T-cell (primary cell): ENCODE measurements around the gene ACSL6. TPM values are rescaled to one million over a fixed set of nuclear protein-coding genes. Genes with fewer than 3 reads are reported as not detected.

ENCODE experiments used
- ATAC-seq, 4 experiments: fragments of 200-7000 bp in 3 of 4; fragments of 150-1000 bp in 1 of 4; cut with Tn5 transposase; replicated peaks in 1 of 4; 1 replicate in 3 of 4; 2 replicates in 1 of 4; pipeline ENCODE4 v1.10.0; 2021; ENCODE audit warnings: moderate library complexity in 3 of 4, mild to moderate bottlenecking in 2 of 4, moderate number of reproducible peaks in 1 of 4
- CTCF ChIA-PET, 2 donors: fragments of 300-600 bp; sonication (Branson Sonifier 250); formaldehyde crosslinking; loops; one replicate each; lab custom pipeline; 2022; ENCODE audit warnings: antibody characterized with exemption in 2 of 2; lab: Charles Lee
- POLR2A ChIA-PET, 2 donors: fragments of 300-600 bp; sonication (Branson Sonifier 250); formaldehyde crosslinking; loops; one replicate each; lab custom pipeline; 2022; ENCODE audit warnings: antibody characterized with exemption in 2 of 2; lab: Charles Lee
- DNase-seq, 35 experiments: peaks; one replicate each; pipeline versions ENCODE4 v3.0.0 to v3.0.0-alpha.2; 2013 to 2023
- H3K27ac ChIP-seq: one replicate; pipeline ENCODE4 v1.5.1; 2013; ENCODE audit warnings: low read length
- H3K27me3 ChIP-seq, 2 experiments: replicated peaks in 1 of 2; 1 replicate in 1 of 2; 2 replicates in 1 of 2; pipeline versions ENCODE4 v1.6.1 to v1.7.0; 2013; ENCODE audit warnings: low read length in 1 of 2, mixed read lengths in 1 of 2; ENCODE audit not compliant: control insufficient read depth in 2 of 2, insufficient read depth in 2 of 2; ENCODE audit errors: extremely low read depth in 1 of 2
- H3K36me3 ChIP-seq, 2 donors: 1 replicate in 1 of 2; 2 replicates in 1 of 2; pipeline versions ENCODE4 v1.6.1 to v1.7.0; 2013; ENCODE audit warnings: low read length in 1 of 2; ENCODE audit not compliant: control insufficient read depth in 2 of 2, insufficient read depth in 1 of 2; ENCODE audit errors: extremely low read depth in 1 of 2
- H3K4me1 ChIP-seq, 2 experiments: 1 replicate in 1 of 2; 2 replicates in 1 of 2; pipeline versions ENCODE4 v1.6.1 to v1.7.0; 2013; ENCODE audit warnings: low read length in 2 of 2, mixed read lengths in 1 of 2; ENCODE audit not compliant: insufficient read depth in 2 of 2, control insufficient read depth in 1 of 2; ENCODE audit errors: extremely low read depth in 1 of 2
- H3K4me3 ChIP-seq, 2 donors: 1 replicate in 1 of 2; 2 replicates in 1 of 2; pipeline versions ENCODE4 v1.5.1 to v1.7.0; 2013; ENCODE audit warnings: mild to moderate bottlenecking in 2 of 2, low read length in 1 of 2, moderate library complexity in 1 of 2; ENCODE audit not compliant: control insufficient read depth in 1 of 2; ENCODE audit errors: extremely low read depth in 1 of 2
- H3K9me3 ChIP-seq: 2 replicates; pipeline ENCODE4 v1.7.0; 2013
- H3K27ac Mint-ChIP-seq, 2 donors: one replicate each; pipeline ENCODE4 v1.8.0; 2020 to 2021; ENCODE audit warnings: mild to moderate bottlenecking in 2 of 2, mixed read lengths in 2 of 2
- H3K27me3 Mint-ChIP-seq, 2 donors: one replicate each; pipeline ENCODE4 v1.8.0; 2021 to 2022; ENCODE audit warnings: mixed read lengths in 2 of 2
- H3K36me3 Mint-ChIP-seq: one replicate; pipeline ENCODE4 v1.8.0; 2021; ENCODE audit warnings: mixed read lengths
- H3K4me1 Mint-ChIP-seq, 3 donors: one replicate each; pipeline ENCODE4 v1.8.0; 2020 to 2022; ENCODE audit warnings: mixed read lengths in 3 of 3, mild to moderate bottlenecking in 1 of 3
- H3K4me3 Mint-ChIP-seq, 3 donors: one replicate each; pipeline ENCODE4 v1.8.0; 2020 to 2022; ENCODE audit warnings: mild to moderate bottlenecking in 3 of 3, mixed read lengths in 3 of 3, moderate library complexity in 3 of 3
- H3K9me3 Mint-ChIP-seq, 3 donors: one replicate each; pipeline ENCODE4 v1.8.0; 2020 to 2022; ENCODE audit warnings: mixed read lengths in 3 of 3
- WGBS: methylation state at CpG from one replicate; pipeline ENCODE4 v1.1.5; 2013; ENCODE audit warnings: missing lambda C conversion rate; ENCODE audit not compliant: insufficient coverage; 5-methylcytosine and 5-hydroxymethylcytosine counted together
- total RNA-seq, 35 experiments: library from RNA in 6 of 35; stranded (reverse) in 6 of 35; fragments of 120-200 nt in 1 of 35; gene quantifications; one replicate each; pipeline versions ENCODE4 v1.2.1 to v1.2.4 and lab custom pipeline; 2013 to 2026

Gene ACSL6
- total RNA-seq, 5 donors from 2014 or later (not counting 1 experiment from before 2014, with no cell fraction given) = 23.7 to 42.9 (median 27.8) TPM

DNA sequence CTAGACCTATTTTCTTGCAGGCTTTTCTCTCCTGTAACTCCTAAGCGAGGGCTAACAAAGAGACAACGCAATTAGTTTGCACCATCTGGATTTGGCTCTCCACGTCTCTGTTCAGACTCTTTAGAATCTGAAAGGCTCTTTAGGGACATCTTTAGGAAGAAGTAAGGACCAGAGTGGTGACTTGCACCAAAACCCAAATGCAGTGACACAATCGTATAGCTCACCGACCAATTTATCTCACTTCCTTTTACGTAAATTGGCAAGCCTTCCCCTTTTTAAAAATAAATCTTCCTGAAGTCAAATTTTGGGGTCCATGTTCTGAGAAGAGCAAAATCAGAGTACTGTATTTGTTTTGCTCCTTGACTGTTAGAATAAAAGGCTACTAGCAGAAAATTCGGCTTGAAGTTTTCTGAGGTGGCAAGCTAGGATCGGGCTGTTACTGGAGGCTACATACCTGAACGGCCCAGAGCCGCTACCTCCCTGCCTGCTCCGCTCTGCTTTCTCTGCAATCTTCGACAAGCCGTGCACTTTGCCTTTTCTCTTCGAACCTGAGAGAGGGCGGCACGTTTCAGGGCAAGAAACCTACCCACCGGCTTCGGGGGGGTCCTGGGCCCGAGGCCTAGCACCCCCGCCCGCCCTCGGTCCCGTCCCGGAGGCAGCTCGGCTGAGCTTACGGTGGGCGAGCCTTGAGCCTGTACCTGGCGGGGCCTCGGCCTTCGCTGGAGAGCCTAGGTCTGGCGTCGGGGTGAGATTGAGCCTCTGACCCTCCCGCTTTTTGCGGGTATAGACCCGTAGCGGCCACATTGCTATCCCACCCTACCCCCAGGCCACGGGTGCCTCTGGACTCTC is 66.5 kb downstream of the ACSL6 start:
- Histone ChIP-seq H3K36me3 (no peaks in the 10 kb centered on the region), H3K4me1 (no peaks in the 10 kb centered on the region), H3K9me3 (no peaks in the 10 kb centered on the region), H3K27me3 (no peaks in the 10 kb centered on the region), H3K4me3 (no peak overlapping the region), H3K27ac (no peak overlapping the region)
- POLR2A ChIA-PET = no interaction called here
- Mint-ChIP-seq H3K4me1 (no peaks in the 10 kb centered on the region), H3K4me3 (no peak overlapping the region), H3K27ac (no peak overlapping the region), H3K9me3 (peaks cover 0 to 8% (median 0%) of the 10 kb centered on the region in 3 donors), H3K36me3 (peaks cover 34% of the 10 kb centered on the region), H3K27me3 (no peaks in the 10 kb centered on the region)
- no peak for ATAC-seq
- 93% methylated on average over 19 of the region's 37 CpGs for WGBS
- DNase-seq = no peak
- CTCF ChIA-PET = no interaction called here

DNA sequence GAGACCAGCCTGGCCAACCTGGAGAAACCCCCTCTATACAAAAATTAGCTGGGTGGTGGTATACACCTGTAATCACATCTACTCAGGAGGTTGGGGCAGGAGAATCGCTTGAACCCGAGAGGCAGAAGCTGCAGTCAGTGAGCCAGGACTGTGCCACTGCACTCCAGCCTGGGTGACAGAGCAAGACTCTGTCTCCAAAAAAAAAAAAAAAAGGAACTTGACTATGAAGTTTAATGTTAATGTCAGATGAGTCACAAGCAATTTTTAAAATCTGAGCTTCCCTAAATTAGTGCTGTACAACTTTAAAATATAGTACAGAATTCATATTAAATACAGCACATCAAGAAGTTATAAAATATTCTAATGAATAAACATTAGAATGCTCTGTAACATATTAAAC is 67.5 kb downstream of the ACSL6 start:
- ATAC-seq (no peak), DNase-seq (no peak)
- H3K9me3 ChIP-seq = no peaks in the 10 kb centered on the region
- no peak overlapping the region for H3K4me3 ChIP-seq
- H3K27me3 ChIP-seq = no peaks in the 10 kb centered on the region
- H3K36me3 ChIP-seq = no peaks in the 10 kb centered on the region
- Mint-ChIP-seq H3K4me1 (no peaks in the 10 kb centered on the region), H3K27me3 (no peaks in the 10 kb centered on the region), H3K9me3 (peaks cover 0 to 5% (median 0%) of the 10 kb centered on the region in 3 donors), H3K27ac (no peak overlapping the region), H3K4me3 (no peak overlapping the region), H3K36me3 (peaks cover 28% of the 10 kb centered on the region)
- H3K4me1 ChIP-seq = no peaks in the 10 kb centered on the region
- CTCF ChIA-PET = interaction anchor here in 1 of 2 donors (1.0 kb wide), 1 partner anchor 407 kb away, joined by 3 read pairs; no protein-coding TSS in a partner anchor
- H3K27ac ChIP-seq = no peak overlapping the region
- WGBS = no CpG with 5 or more reads among the region's 2 CpGs
- POLR2A ChIA-PET = interaction anchor here in 1 of 2 donors (0.6 kb wide), 1 partner anchor 262 kb away, joined by 7 read pairs; no protein-coding TSS in a partner anchor

DNA sequence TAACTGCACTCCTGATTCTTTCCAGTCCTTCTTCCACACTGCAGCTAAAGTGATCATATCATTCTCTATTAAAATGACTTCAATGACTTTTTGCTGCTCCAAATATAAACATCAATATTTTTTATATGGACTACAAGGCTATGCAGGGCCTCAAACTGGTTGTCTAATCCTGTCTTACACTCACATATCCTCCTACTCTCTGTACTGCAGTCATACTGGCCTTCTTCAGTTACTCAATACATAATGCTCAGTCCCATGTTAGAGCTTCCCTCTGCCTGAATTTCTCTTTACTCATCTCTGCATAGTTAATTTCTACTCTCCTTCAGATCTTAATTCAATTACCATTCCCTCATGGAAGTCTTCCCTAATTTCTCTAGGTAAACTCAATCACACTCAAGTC is 69.4 kb downstream of the ACSL6 start:
- no peaks in the 10 kb centered on the region for H3K36me3 ChIP-seq
- H3K27ac Mint-ChIP-seq = no peak overlapping the region
- no peak for ATAC-seq
- no peak overlapping the region for H3K4me3 Mint-ChIP-seq
- ChIA-PET CTCF (no interaction called here), POLR2A (no interaction called here)
- H3K36me3 Mint-ChIP-seq = peaks cover 20% of the 10 kb centered on the region
- no peaks in the 10 kb centered on the region for H3K27me3 ChIP-seq
- H3K4me1 Mint-ChIP-seq = no peaks in the 10 kb centered on the region
- no peaks in the 10 kb centered on the region for H3K4me1 ChIP-seq
- no peak overlapping the region for H3K4me3 ChIP-seq
- H3K9me3 Mint-ChIP-seq = peaks cover 0 to 3% (median 0%) of the 10 kb centered on the region in 3 donors
- no peak for DNase-seq
- no peak overlapping the region for H3K27ac ChIP-seq
- no peaks in the 10 kb centered on the region for H3K9me3 ChIP-seq
- H3K27me3 Mint-ChIP-seq = no peaks in the 10 kb centered on the region

DNA sequence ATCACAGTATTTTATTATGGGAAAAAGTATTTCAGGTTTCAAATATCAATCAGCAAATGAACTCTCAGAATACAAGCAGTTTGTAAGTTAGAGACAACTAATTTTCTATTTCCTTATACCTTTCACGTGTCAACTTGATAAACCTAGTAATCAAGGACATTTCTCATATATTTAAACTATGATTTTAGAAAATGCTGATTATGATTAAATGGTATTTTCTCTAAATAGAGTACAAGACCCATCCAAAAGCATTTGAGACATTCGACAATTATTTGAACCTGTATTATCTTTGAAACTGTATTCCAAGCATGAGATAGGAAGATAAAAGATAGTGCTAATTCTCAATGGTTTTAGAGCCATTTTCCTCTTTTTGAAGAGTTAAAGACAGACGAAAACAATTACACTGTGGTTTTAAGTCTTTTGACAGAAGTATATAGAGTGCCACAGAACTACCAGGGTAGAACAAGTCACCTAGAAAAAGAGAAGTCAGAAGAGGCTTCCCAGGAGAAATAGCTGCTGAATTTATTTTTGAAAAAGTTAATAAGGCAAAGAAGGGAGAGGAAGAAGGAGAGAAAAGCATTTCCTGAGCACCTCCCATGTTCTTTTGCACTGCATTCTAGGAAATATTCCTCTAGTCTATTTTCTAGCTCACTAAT is 71.6 kb downstream of the ACSL6 start:
- Mint-ChIP-seq H3K27ac (no peak overlapping the region), H3K9me3 (peaks cover 0 to 3% (median 0%) of the 10 kb centered on the region in 3 donors), H3K27me3 (no peaks in the 10 kb centered on the region), H3K4me3 (no peak overlapping the region), H3K36me3 (peaks cover 15% of the 10 kb centered on the region), H3K4me1 (no peaks in the 10 kb centered on the region)
- Histone ChIP-seq H3K9me3 (no peaks in the 10 kb centered on the region), H3K4me1 (no peaks in the 10 kb centered on the region), H3K27me3 (no peaks in the 10 kb centered on the region), H3K4me3 (no peak overlapping the region), H3K27ac (no peak overlapping the region), H3K36me3 (no peaks in the 10 kb centered on the region)
- ATAC-seq (no peak), DNase-seq (no peak)
- ChIA-PET POLR2A (interaction anchor here in 1 of 2 donors (0.6 kb wide), 1 partner anchor 1143 kb away, joined by 5 read pairs; no protein-coding TSS in a partner anchor), CTCF (no interaction called here)
- WGBS = no CpG with 5 or more reads among the region's 3 CpGs

DNA sequence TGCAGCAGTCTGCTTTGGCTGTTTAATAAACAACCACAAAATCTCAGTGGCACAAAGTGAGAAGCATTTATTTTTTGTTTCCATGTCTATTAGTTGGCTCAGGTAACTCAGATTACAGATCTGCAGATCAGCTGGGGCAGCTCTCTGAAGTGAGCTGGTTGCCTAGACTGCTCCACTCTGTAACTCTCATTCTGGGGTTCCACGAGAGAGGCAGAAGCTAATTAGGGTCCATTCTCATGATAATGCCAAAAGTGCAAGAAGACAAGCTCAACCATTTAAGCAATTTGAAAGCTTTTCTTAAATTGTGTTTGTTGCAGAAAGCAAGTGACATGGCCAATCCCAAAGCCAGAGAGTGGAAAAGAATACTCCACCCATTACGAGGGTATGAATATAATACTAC is 79.2 kb downstream of the ACSL6 start:
- Histone ChIP-seq H3K36me3 (no peaks in the 10 kb centered on the region), H3K27ac (no peak overlapping the region), H3K4me3 (no peak overlapping the region), H3K27me3 (peaks cover 0 to 2% of the 10 kb centered on the region in 2 experiments), H3K4me1 (no peaks in the 10 kb centered on the region), H3K9me3 (no peaks in the 10 kb centered on the region)
- peaks cover 31% of the 10 kb centered on the region for H3K36me3 Mint-ChIP-seq
- H3K4me3 Mint-ChIP-seq = no peak overlapping the region
- H3K4me1 Mint-ChIP-seq = no peaks in the 10 kb centered on the region
- no peak overlapping the region for H3K27ac Mint-ChIP-seq
- POLR2A ChIA-PET = no interaction called here
- peaks cover 0 to 1% of the 10 kb centered on the region in 2 donors for H3K27me3 Mint-ChIP-seq
- WGBS = no CpG with 5 or more reads among the region's 2 CpGs
- peaks cover 16 to 41% (median 28%) of the 10 kb centered on the region in 3 donors for H3K9me3 Mint-ChIP-seq
- DNase-seq (no peak), ATAC-seq (no peak)
- CTCF ChIA-PET = no interaction called here

DNA sequence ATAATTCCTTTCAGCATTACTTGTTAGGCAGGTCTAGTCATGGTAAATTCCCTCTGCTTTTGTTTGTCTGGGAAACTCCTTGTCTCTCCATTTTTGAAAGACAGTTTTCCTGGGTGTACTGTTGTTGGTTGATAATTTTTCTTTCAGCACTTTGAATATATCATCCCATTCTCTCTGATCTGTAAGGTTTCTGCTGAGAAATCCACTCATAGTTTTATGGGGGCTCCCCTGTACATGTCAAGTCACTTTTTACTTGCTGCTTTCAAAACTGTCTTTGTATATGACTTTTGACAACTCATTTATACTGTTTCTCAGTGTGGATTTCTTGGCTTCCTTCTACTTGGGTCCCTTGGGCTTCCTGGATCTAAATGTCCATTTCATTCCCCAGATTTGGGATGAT is 82.5 kb downstream of the ACSL6 start:
- H3K9me3 Mint-ChIP-seq = peaks cover 22 to 58% (median 39%) of the 10 kb centered on the region in 3 donors
- DNase-seq (no peak), ATAC-seq (no peak)
- CTCF ChIA-PET = no interaction called here
- H3K4me1 Mint-ChIP-seq = no peaks in the 10 kb centered on the region
- no peak overlapping the region for H3K4me3 ChIP-seq
- H3K27me3 Mint-ChIP-seq = peaks cover 0 to 1% of the 10 kb centered on the region in 2 donors
- POLR2A ChIA-PET = no interaction called here
- no peak overlapping the region for H3K4me3 Mint-ChIP-seq
- no peak overlapping the region for H3K27ac ChIP-seq
- H3K4me1 ChIP-seq = no peaks in the 10 kb centered on the region
- H3K36me3 ChIP-seq = no peaks in the 10 kb centered on the region
- no peaks in the 10 kb centered on the region for H3K9me3 ChIP-seq
- peaks cover 36% of the 10 kb centered on the region for H3K36me3 Mint-ChIP-seq
- H3K27ac Mint-ChIP-seq = no peak overlapping the region
- H3K27me3 ChIP-seq = peaks cover 0 to under 1% of the 10 kb centered on the region in 2 experiments
